ENCODE data around the gene CDC20.

CDC20 gene

GRCh38 chr1:43319288-43319687 lies 39.5 kb upstream of the CDC20 start:
- TF ChIP-seq CTCF (IDR thresholded peaks at IDR 0.05; ENCODE audit: insufficient read depth, low read depth, low read length, missing control alignments), result no peak
- H3K4me3 ChIP-seq (ENCODE audit: low read depth, low read length), result no peak overlapping the region
- DNase-seq (ENCODE audit: low read depth), result no peak

GRCh38 chr1:43319766-43320165 lies 39.0 kb upstream of the CDC20 start:
- no peak for DNase-seq (ENCODE audit: low read depth)
- TF ChIP-seq CTCF (IDR thresholded peaks at IDR 0.05; ENCODE audit: insufficient read depth, low read depth, low read length, missing control alignments), result no peak
- no peak overlapping the region for H3K4me3 ChIP-seq (ENCODE audit: low read depth, low read length)

GRCh38 chr1:43321331-43321891 lies 37.4 kb upstream of the CDC20 start:
- no peak for TF ChIP-seq CTCF (IDR thresholded peaks at IDR 0.05; ENCODE audit: insufficient read depth, low read depth, low read length, missing control alignments)
- H3K4me3 ChIP-seq (ENCODE audit: low read depth, low read length), result no peak overlapping the region
- DNase-seq (ENCODE audit: low read depth), result no peak

- H3K4me3 ChIP-seq (ENCODE audit: low read depth, low read length), result no peak overlapping the region
- no peak for TF ChIP-seq CTCF (IDR thresholded peaks at IDR 0.05; ENCODE audit: insufficient read depth, low read depth, low read length, missing control alignments)
- DNase-seq (ENCODE audit: low read depth), result no peak
Observed at GRCh38 chr1:43322506-43322905, 36.3 kb upstream of the CDC20 start.

- DNase-seq (ENCODE audit: low read depth), result no peak
- TF ChIP-seq CTCF (IDR thresholded peaks at IDR 0.05; ENCODE audit: insufficient read depth, low read depth, low read length, missing control alignments), result no peak
- no peak overlapping the region for H3K4me3 ChIP-seq (ENCODE audit: low read depth, low read length)
Observed at GRCh38 chr1:43324810-43325209, 34.0 kb upstream of the CDC20 start.

GRCh38 chr1:43325381-43325780 lies 33.4 kb upstream of the CDC20 start:
- TF ChIP-seq CTCF (IDR thresholded peaks at IDR 0.05; ENCODE audit: insufficient read depth, low read depth, low read length, missing control alignments), result no peak
- no peak overlapping the region for H3K4me3 ChIP-seq (ENCODE audit: low read depth, low read length)
- DNase-seq (ENCODE audit: low read depth), result no peak

- H3K4me3 ChIP-seq (ENCODE audit: low read depth, low read length), result no peak overlapping the region
- TF ChIP-seq CTCF (IDR thresholded peaks at IDR 0.05; ENCODE audit: insufficient read depth, low read depth, low read length, missing control alignments), result no peak
- DNase-seq (ENCODE audit: low read depth), result no peak
Observed at GRCh38 chr1:43327549-43328292, 31.1 kb upstream of the CDC20 start.

All from GM12865 (cell line).